ENCODE data around the gene PPIA.
"Not testable (repeated sequence)": the region's sequence is repeated elsewhere in the genome, so short reads cannot be mapped to it uniquely, and the experiment has no call there.

The PPIA gene

GRCh38 chr7:44791278-44792219 is 4.9 kb upstream of the PPIA start:
- DNase-seq: no peak

GRCh38 chr7:44793919-44794318 is 2.6 kb upstream of the PPIA start:
- DNase-seq: no peak

- DNase-seq: no peak
Observed at GRCh38 chr7:44794331-44794730, 2.1 kb upstream of the PPIA start.

- DNase-seq: no peak
Observed at GRCh38 chr7:44796034-44796503, 412 bp upstream of the PPIA start.

- peak; percentile 79 for DNase-seq
Observed at GRCh38 chr7:44797329-44798258, 1.1 kb downstream of the PPIA start.

GRCh38 chr7:44798649-44799305 is 2.3 kb downstream of the PPIA start:
- DNase-seq: no peak

- no peak for DNase-seq
Observed at GRCh38 chr7:44799939-44800338, 3.5 kb downstream of the PPIA start.

GRCh38 chr7:44801890-44802289 is 5.4 kb downstream of the PPIA start:
- DNase-seq: no peak

GRCh38 chr7:44802418-44803025 is 6.0 kb downstream of the PPIA start:
- no peak for DNase-seq

- not testable (repeated sequence) for DNase-seq
Observed at GRCh38 chr7:44803828-44804519, 7.5 kb downstream of the PPIA start.

- DNase-seq: no peak
Observed at GRCh38 chr7:44805950-44806349, 9.5 kb downstream of the PPIA start.

- no peak for DNase-seq
Observed at GRCh38 chr7:44808914-44809393, 12.5 kb downstream of the PPIA start.

- no peak for DNase-seq
Observed at GRCh38 chr7:44811093-44811492, 14.6 kb downstream of the PPIA start.

GRCh38 chr7:44811571-44811970 is 15.1 kb downstream of the PPIA start:
- no peak for DNase-seq

- DNase-seq: no peak
Observed at GRCh38 chr7:44814919-44815318, 18.4 kb downstream of the PPIA start.

GRCh38 chr7:44819292-44819691 is 22.8 kb downstream of the PPIA start:
- no peak for DNase-seq

GRCh38 chr7:44823255-44823781 is 26.8 kb downstream of the PPIA start:
- no peak for DNase-seq

GRCh38 chr7:44824894-44825526 is 28.5 kb downstream of the PPIA start:
- no peak for DNase-seq

GRCh38 chr7:44827567-44827966 is 31.1 kb downstream of the PPIA start:
- DNase-seq: no peak

GRCh38 chr7:44838751-44839150 is 42.3 kb downstream of the PPIA start:
- no peak for DNase-seq

- DNase-seq: not testable (repeated sequence)
Observed at GRCh38 chr7:44842675-44843074, 46.2 kb downstream of the PPIA start.
